K562 (cell line): ENCODE data around the gene ELOVL1. TPM values are rescaled to one million over a fixed set of nuclear protein-coding genes. Genes with fewer than 3 reads are reported as not detected.

Experiments used
- BCOR ChIP-seq: fragments of 450-650 bp; IDR thresholded peaks from 2 replicates; pipeline ENCODE4 v1.6.1; 2016
- CBX3 ChIP-seq, 2 experiments: IDR thresholded peaks; 1 replicate in 1 of 2; 2 replicates in 1 of 2; pipeline ENCODE4 v1.6.1; 2012; ENCODE audit warnings: inconsistent platforms in 2 of 2, low read length in 2 of 2, borderline replicate concordance in 1 of 2, control low read depth in 1 of 2
- ETV5 ChIP-seq: sonication (generic); formaldehyde crosslinking; IDR thresholded peaks from 2 replicates; pipeline ENCODE4 v1.4.0; 2020; ENCODE audit warnings: low read depth, mild to moderate bottlenecking, missing genetic modification reagents
- FIP1L1 ChIP-seq: fragments of 200-400 bp; formaldehyde crosslinking; IDR thresholded peaks from 2 replicates; pipeline ENCODE4 v1.6.1; 2018; ENCODE audit warnings: mild to moderate bottlenecking, low read depth, low read length; ENCODE audit not compliant: poor library complexity, severe bottlenecking
- GMEB1 ChIP-seq: fragments of 250-450 bp; sonication (Bioruptor Pico); IDR thresholded peaks from 2 replicates; pipeline ENCODE4 v1.4.0; 2020; ENCODE audit warnings: mild to moderate bottlenecking
- HDGF ChIP-seq: fragments of 450-650 bp; IDR thresholded peaks from 2 replicates; pipeline ENCODE4 v1.6.1; 2016
- MGA ChIP-seq: fragments of 450-650 bp; IDR thresholded peaks from 2 replicates; pipeline ENCODE4 v1.6.1; 2016; ENCODE audit warnings: mild to moderate bottlenecking, moderate library complexity
- NCOA1 ChIP-seq: fragments of 450-650 bp; IDR thresholded peaks from 2 replicates; pipeline ENCODE4 v1.6.1; 2016; ENCODE audit warnings: low read depth
- NKRF ChIP-seq: fragments of 450-650 bp; IDR thresholded peaks from 2 replicates; pipeline ENCODE4 v1.6.1; 2016; ENCODE audit warnings: borderline replicate concordance
- NR3C1 ChIP-seq: sonication (generic); formaldehyde crosslinking; IDR thresholded peaks from 2 replicates; pipeline ENCODE4 v1.8.1; 2022; ENCODE audit warnings: missing genetic modification reagents
- POLR2AphosphoS2 ChIP-seq: IDR thresholded peaks from 2 replicates; pipeline ENCODE4 v1.6.1; 2012; ENCODE audit warnings: low read length, improper control_type of control experiment
- POLR2B ChIP-seq: fragments of 450-650 bp; IDR thresholded peaks from 2 replicates; pipeline ENCODE4 v1.6.1; 2018; ENCODE audit warnings: low read depth; ENCODE audit not compliant: partially characterized antibody
- polyA plus RNA-seq, 8 experiments: library from polyadenylated mRNA; depleted of rRNA in 4 of 8; stranded (reverse) in 5 of 8; unstranded in 3 of 8; fragments of >200 nt; fragmentation: Nextera tagmentation in 2 of 8; fragmentation: Illumina TruSeq in 1 of 8; extraction: Ambion mirVana in 2 of 8; extraction: Trizol in 1 of 8; gene quantifications; 2 replicates each; pipeline versions ENCODE4 v1.2.1 to v1.2.3, GENCODE V29; 2011 to 2014; ENCODE audit warnings: inconsistent platforms in 1 of 8, missing spikeins in 1 of 8
- total RNA-seq, 7 experiments: library from RNA; depleted of rRNA in 6 of 7; stranded (reverse); fragments of >200 nt in 6 of 7; fragmentation: Illumina TruSeq in 2 of 7; extraction: Trizol in 2 of 7; gene quantifications; 2 replicates each; pipeline versions ENCODE4 v1.2.1 to v1.2.3, GENCODE V29; 2011 to 2021; ENCODE audit warnings: low replicate concordance in 1 of 7

ELOVL1 gene
- total and polyA plus RNA-seq, 9 of the 15 experiments (the other 6 are each of a cell fraction or from before 2014, with no cell fraction given), result 51.0 to 157 (median 70.3) TPM

DNA sequence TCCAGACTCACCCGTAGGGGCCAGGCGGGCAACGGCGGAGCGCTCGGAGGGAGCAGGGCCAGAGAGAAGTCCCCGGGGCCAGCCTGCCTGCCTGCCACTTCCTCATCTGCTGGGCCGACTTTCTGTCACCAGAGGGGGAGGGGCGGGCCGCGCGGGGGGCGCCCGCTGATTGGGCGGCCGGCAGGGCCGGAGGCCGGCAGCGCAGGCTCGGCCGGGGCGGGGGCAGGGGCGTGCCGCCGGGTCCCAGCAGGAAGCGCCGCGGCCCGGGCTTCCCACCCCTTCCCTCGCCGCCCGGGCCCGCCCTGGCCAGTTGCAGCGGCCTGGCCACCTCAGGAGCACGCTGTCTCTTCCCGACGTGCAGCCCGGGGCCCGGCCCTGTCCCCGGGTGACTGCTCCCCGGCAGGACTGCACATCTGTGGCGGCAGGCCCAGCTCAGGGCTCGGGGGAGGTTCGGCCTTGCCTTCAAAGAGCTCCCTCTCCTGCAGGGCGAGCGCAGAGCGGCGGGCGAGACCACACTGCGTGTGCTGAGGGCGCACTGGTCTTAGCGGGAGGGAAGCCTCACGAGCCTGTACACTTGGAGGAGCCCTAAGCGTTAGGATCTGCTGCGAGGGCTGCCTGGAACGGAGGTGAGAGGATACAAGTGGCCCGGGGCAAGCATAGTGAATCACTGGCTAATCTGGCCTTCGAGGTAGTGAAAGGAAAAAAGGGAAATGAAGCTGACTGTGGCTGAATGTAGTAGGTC, at the start of gene ELOVL1 (continued):
- TF ChIP-seq MGA, result peak; percentile 99
- TF ChIP-seq GMEB1 (CRISPR knock-in tag), result peak; percentile 36; the same call in 1 of the 2 replicates
- peak in 1 of 2 experiments; percentile 31; a peak in 1 of 3 replicates for TF ChIP-seq CBX3 (IDR thresholded peaks at IDR 0.05; ENCODE audit: borderline replicate concordance in 1 of 2, low read length in 2 of 2)
- TF ChIP-seq POLR2B, result peak; percentile 74
- peak; percentile 73 for TF ChIP-seq ETV5 (CRISPR knock-in tag)
- TF ChIP-seq POLR2AphosphoS2, result no peak
- TF ChIP-seq NCOA1, result peak; percentile 59; the same call in 1 of the 2 replicates
- peak; percentile 96 for TF ChIP-seq HDGF
- peak; percentile 83 for TF ChIP-seq NKRF
- TF ChIP-seq FIP1L1, result peak; percentile 73
- no peak for TF ChIP-seq NR3C1
- peak; percentile 83 for TF ChIP-seq BCOR
